ENCODE results near the gene GLRX2.
A peak's percentile ranks its signal among the peaks of the same experiment; 100 is the strongest.

The GLRX2 gene

DNA sequence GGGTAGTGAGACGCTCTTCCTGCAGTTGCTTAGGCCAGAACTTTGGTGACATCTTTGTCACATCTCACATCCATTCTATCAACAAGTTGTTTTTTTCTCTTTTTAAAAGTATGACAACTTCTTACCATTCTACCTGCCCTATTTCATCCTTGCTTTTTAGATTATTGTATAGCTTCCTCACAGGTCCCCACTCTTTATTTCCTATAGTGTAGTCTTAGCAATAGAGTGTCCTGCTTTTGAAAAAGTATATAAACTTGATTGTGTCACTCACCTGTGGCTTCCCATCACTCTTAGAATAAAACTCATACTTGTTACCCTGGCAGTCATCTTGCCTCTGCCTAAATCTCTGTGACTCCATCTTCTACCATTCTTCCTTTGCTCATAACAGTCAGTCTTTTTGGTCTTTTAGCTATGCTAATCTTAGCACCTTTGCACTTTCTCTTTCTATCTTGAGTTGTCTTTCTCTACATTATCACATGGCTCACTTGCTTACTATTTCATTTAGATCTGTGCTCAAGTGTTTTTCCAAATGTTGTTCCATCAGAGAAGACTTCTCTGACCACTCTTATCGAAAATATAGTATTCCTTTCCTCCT, 26.1 kb upstream of the GLRX2 start:
- TF ChIP-seq EP300 (IDR thresholded peaks at IDR 0.05; ENCODE audit: borderline replicate concordance) (no peak), TCF12 (IDR thresholded peaks at IDR 0.05; ENCODE audit: low read depth) (no peak)
- TF ChIP-seq, protein P1, sequence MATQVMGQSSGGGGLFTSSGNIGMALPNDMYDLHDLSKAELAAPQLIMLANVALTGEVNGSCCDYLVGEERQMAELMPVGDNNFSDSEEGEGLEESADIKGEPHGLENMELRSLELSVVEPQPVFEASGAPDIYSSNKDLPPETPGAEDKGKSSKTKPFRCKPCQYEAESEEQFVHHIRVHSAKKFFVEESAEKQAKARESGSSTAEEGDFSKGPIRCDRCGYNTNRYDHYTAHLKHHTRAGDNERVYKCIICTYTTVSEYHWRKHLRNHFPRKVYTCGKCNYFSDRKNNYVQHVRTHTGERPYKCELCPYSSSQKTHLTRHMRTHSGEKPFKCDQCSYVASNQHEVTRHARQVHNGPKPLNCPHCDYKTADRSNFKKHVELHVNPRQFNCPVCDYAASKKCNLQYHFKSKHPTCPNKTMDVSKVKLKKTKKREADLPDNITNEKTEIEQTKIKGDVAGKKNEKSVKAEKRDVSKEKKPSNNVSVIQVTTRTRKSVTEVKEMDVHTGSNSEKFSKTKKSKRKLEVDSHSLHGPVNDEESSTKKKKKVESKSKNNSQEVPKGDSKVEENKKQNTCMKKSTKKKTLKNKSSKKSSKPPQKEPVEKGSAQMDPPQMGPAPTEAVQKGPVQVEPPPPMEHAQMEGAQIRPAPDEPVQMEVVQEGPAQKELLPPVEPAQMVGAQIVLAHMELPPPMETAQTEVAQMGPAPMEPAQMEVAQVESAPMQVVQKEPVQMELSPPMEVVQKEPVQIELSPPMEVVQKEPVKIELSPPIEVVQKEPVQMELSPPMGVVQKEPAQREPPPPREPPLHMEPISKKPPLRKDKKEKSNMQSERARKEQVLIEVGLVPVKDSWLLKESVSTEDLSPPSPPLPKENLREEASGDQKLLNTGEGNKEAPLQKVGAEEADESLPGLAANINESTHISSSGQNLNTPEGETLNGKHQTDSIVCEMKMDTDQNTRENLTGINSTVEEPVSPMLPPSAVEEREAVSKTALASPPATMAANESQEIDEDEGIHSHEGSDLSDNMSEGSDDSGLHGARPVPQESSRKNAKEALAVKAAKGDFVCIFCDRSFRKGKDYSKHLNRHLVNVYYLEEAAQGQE (IDR thresholded peaks at IDR 0.05; ENCODE audit: low read depth) = no peak

DNA sequence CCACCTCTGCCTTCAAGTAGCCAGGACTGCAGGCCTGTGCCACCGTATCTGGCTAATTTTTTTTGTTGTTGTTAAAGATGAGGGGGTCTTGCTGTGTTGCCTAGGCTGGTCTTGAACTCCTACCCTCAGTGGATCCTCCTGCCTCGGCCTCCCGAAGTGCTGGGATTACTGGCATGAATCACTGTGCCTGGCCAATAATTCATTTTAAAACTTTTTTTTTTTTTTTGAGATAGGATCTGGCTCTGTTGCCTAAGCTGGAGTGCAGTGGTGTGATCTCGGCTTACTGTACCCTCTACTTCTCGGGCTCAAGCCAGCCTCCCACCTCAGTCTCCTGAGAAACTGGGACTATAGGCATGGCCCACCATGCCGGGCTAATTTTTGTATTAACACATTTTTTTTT, 20.2 kb upstream of the GLRX2 start:
- TF ChIP-seq, protein P1 (IDR thresholded peaks at IDR 0.05; ENCODE audit: low read depth) = no peak
- TF ChIP-seq TCF12 (IDR thresholded peaks at IDR 0.05; ENCODE audit: low read depth) (no peak), CEBPB (IDR thresholded peaks at IDR 0.05) (no peak), EP300 (IDR thresholded peaks at IDR 0.05; ENCODE audit: borderline replicate concordance) (no peak), RAD21 (IDR thresholded peaks at IDR 0.05; ENCODE audit: low read depth) (no peak), YY1 (IDR thresholded peaks at IDR 0.05; ENCODE audit: low read depth) (no peak), TAF1 (IDR thresholded peaks at IDR 0.05; ENCODE audit: low read depth) (no peak), EGR1 (IDR thresholded peaks at IDR 0.05) (no peak), NFIC (IDR thresholded peaks at IDR 0.05) (no peak), FOXM1 (IDR thresholded peaks at IDR 0.05; ENCODE audit: borderline replicate concordance, low read depth) (no peak), CREB1 (IDR thresholded peaks at IDR 0.05; ENCODE audit: low read depth) (no peak), TEAD4 (IDR thresholded peaks at IDR 0.05) (no peak), ZBTB7A (IDR thresholded peaks at IDR 0.05; ENCODE audit: low read depth) (no peak)
- TF ChIP-seq, protein P2, sequence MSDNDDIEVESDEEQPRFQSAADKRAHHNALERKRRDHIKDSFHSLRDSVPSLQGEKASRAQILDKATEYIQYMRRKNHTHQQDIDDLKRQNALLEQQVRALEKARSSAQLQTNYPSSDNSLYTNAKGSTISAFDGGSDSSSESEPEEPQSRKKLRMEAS (IDR thresholded peaks at IDR 0.05) = no peak
- TF ChIP-seq, protein P3, sequence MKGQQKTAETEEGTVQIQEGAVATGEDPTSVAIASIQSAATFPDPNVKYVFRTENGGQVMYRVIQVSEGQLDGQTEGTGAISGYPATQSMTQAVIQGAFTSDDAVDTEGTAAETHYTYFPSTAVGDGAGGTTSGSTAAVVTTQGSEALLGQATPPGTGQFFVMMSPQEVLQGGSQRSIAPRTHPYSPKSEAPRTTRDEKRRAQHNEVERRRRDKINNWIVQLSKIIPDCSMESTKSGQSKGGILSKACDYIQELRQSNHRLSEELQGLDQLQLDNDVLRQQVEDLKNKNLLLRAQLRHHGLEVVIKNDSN (IDR thresholded peaks at IDR 0.05) = no peak

DNA sequence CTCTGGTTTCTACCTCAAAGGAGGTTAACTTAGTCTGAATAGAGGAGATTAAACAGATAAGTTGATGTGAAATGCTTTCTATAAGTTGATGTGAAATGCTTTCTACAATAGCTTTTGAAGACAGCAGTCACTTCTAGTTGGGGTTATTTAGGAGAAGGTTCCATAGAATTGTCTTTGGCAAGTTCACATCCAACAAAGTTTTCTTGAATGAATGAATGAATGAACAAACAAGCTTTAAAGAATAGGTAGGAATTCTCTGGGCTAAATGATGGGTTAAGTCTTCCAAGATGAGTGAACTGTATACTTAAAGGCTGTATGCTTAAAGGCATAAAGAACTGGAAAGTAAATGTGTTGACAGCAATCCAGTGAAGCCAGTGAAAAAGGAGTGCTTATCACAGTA, 18.5 kb upstream of the GLRX2 start:
- no peak for TF ChIP-seq TAF1 (IDR thresholded peaks at IDR 0.05; ENCODE audit: low read depth)
- no peak for TF ChIP-seq EP300 (IDR thresholded peaks at IDR 0.05; ENCODE audit: borderline replicate concordance)
- no peak for TF ChIP-seq YY1 (IDR thresholded peaks at IDR 0.05; ENCODE audit: low read depth)
- TF ChIP-seq TCF12 (IDR thresholded peaks at IDR 0.05; ENCODE audit: low read depth) = no peak
- TF ChIP-seq, protein P2 (IDR thresholded peaks at IDR 0.05) = no peak
- no peak for TF ChIP-seq CEBPB (IDR thresholded peaks at IDR 0.05)

DNA sequence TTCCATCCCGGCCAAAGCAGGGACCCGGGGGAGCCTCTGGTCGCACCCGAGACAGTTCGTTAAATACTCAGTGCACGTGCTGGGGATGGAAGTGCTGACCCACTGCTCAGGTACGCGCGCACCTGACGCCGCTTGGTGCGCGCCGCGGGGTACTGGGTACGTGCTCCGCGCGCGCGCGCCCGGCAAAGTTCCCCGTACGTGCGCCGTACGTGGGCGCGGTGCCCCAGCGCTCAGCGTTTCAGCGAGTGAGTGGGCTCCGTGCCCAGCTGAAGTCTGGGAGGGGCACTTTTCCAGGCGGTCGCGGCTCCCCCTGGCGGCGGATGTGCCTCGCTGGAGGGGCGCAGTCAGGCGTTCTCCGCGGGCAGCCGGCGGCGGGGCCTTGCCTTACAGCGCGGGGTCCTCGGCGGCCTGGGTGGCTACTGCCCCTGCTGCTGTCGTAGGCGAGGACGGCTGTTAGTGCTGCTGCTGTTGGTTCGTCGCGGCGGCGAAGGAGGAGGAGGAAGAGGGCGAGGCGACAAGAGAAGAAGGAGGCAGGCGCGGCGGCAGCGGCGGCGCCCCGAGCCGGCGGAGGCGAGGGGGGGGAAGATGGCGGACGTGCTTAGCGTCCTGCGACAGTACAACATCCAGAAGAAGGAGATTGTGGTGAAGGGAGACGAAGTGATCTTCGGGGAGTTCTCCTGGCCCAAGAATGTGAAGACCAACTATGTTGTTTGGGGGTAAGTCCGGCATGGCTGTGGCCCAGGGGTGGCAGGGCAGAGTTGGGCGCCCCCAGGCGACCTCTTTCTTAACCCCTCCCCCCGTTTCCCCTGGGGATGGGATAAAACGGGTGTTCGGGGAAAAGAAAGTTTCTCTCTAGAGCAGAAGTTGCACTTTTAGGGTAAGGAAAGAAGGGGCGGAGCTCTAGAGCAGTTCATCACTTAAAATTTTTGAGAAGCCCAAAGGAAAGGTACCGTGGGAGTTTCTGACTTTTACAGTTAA, 16.7 kb upstream of the GLRX2 start, which contains the start of gene CDC73:
TSS of gene CDC73 (plus strand) at position 416 of the 978 bp plus-strand sequence. CDS start at position 586, 170 bp downstream.
- TF ChIP-seq TCF12 (IDR thresholded peaks at IDR 0.05; ENCODE audit: low read depth) (peak; percentile 21; the same call in 1 of the 2 replicates), TEAD4 (IDR thresholded peaks at IDR 0.05) (peak; percentile 34; the same call in 1 of the 2 replicates), ZBTB7A (IDR thresholded peaks at IDR 0.05; ENCODE audit: low read depth) (0 out of 2 replicates have a peak, but pooled peaks have one; percentile 54), TAF1 (IDR thresholded peaks at IDR 0.05; ENCODE audit: low read depth) (peak; percentile 87), CEBPB (IDR thresholded peaks at IDR 0.05) (no peak; the same call in 1 of the 2 replicates), CREB1 (IDR thresholded peaks at IDR 0.05; ENCODE audit: low read depth) (no peak; the same call in 1 of the 2 replicates), RAD21 (IDR thresholded peaks at IDR 0.05; ENCODE audit: low read depth) (peak; percentile 78), FOXM1 (IDR thresholded peaks at IDR 0.05; ENCODE audit: borderline replicate concordance, low read depth) (no peak), NFIC (IDR thresholded peaks at IDR 0.05) (peak; percentile 90), YY1 (IDR thresholded peaks at IDR 0.05; ENCODE audit: low read depth) (peak; percentile 92), EP300 (IDR thresholded peaks at IDR 0.05; ENCODE audit: borderline replicate concordance) (peak; percentile 45; the same call in 1 of the 2 replicates), EGR1 (IDR thresholded peaks at IDR 0.05) (peak; percentile 77)
- TF ChIP-seq, protein P2 (IDR thresholded peaks at IDR 0.05) = peak; percentile 95
- TF ChIP-seq, protein P3 (IDR thresholded peaks at IDR 0.05) = peak; percentile 43
- TF ChIP-seq, protein P1 (IDR thresholded peaks at IDR 0.05; ENCODE audit: low read depth) = no peak

All from Ishikawa (cell line).